Measurements from ENCODE around the gene RPS18.
A peak's percentile ranks its signal among the peaks of the same experiment; 100 is the strongest.

Gene RPS18

GRCh38 chr6:33292996-33293682 lies 21.3 kb downstream of the RPS18 start:
- DNase-seq = no peak

GRCh38 chr6:33294086-33294823 lies 22.4 kb downstream of the RPS18 start:
- DNase-seq = no peak

GRCh38 chr6:33295621-33296369 lies 23.9 kb downstream of the RPS18 start:
- no peak for DNase-seq

GRCh38 chr6:33296797-33297405 lies 25.0 kb downstream of the RPS18 start:
- DNase-seq = no peak

GRCh38 chr6:33297406-33297955 lies 25.6 kb downstream of the RPS18 start:
- no peak for DNase-seq

- DNase-seq = peak; percentile 75
These were observed 26.3 kb downstream of the RPS18 start for GRCh38 chr6:33297956-33298772.

- no peak for DNase-seq
These were observed 26.9 kb downstream of the RPS18 start, which contains the start of gene RGL2 for GRCh38 chr6:33298773-33299236. TSS of gene RGL2 (minus strand) at chr6:33298942. CDS start at chr6:33298610, 332 bp downstream.

- peak; percentile 96 for DNase-seq
These were observed 27.5 kb downstream of the RPS18 start for GRCh38 chr6:33299237-33299944.

GRCh38 chr6:33301877-33302276 lies 30.0 kb downstream of the RPS18 start:
- no peak for DNase-seq

- DNase-seq = no peak
These were observed 32.3 kb downstream of the RPS18 start for GRCh38 chr6:33304216-33304615.

GRCh38 chr6:33305052-33305451 lies 33.2 kb downstream of the RPS18 start:
- DNase-seq = no peak

GRCh38 chr6:33306356-33306755 lies 34.5 kb downstream of the RPS18 start:
- no peak for DNase-seq

GRCh38 chr6:33312361-33313104 lies 40.7 kb downstream of the RPS18 start:
- peak; percentile 86 for DNase-seq

- DNase-seq = no peak
These were observed 41.3 kb downstream of the RPS18 start for GRCh38 chr6:33313105-33313708.

GRCh38 chr6:33313709-33314514 lies 42.0 kb downstream of the RPS18 start, which contains the start of gene TAPBP:
TSS of gene TAPBP (minus strand) at chr6:33314078. CDS start at chr6:33314041, 37 bp downstream.
- peak; percentile 91 for DNase-seq

GRCh38 chr6:33314515-33314942 lies 42.7 kb downstream of the RPS18 start:
- peak; percentile 72 for DNase-seq

- no peak for DNase-seq
These were observed 43.3 kb downstream of the RPS18 start for GRCh38 chr6:33314943-33315792.
